DND-41 (cell line): Measurements from ENCODE around the gene COA8.

ENCODE experiments used
- CTCF ChIP-seq: IDR thresholded peaks from 2 replicates; pipeline ENCODE4 v1.5.1; 2012; ENCODE audit warnings: borderline replicate concordance, low read length, moderate library complexity, mild to moderate bottlenecking; ENCODE audit not compliant: poor library complexity, severe bottlenecking; ENCODE audit errors: extremely low read depth
- EZH2 ChIP-seq: IDR thresholded peaks from 3 replicates; pipeline ENCODE4 v1.6.1; 2012; ENCODE audit warnings: borderline replicate concordance, low read depth, mild to moderate bottlenecking, moderate library complexity, low read length, inconsistent platforms; ENCODE audit not compliant: severe bottlenecking

- TF ChIP-seq CTCF (no peak), EZH2 (no peak)
Measured at GRCh38 chr14:103521438-103521950, 41.3 kb upstream of the COA8 start.
